GM19463 (cell line): ENCODE data around the gene DSC2.
"Not testable (repeated sequence)": the region's sequence is repeated elsewhere in the genome, so short reads cannot be mapped to it uniquely, and the experiment has no call there.

ENCODE experiments used
- ATAC-seq: cut with Tn5 transposase; IDR thresholded peaks from one replicate; pipeline ENCODE4 v1.9.1; 2021; ENCODE audit warnings: mild to moderate bottlenecking, moderate library complexity; ENCODE audit not compliant: unreplicated experiment

DSC2 gene

GRCh38 chr18:31102025-31102684 lies at the start of gene DSC2:
Gene DSC2 (minus strand): TSS chr18:31102421. CDS start chr18:31101971, 450 bp downstream.
- ATAC-seq: no peak

DNA sequence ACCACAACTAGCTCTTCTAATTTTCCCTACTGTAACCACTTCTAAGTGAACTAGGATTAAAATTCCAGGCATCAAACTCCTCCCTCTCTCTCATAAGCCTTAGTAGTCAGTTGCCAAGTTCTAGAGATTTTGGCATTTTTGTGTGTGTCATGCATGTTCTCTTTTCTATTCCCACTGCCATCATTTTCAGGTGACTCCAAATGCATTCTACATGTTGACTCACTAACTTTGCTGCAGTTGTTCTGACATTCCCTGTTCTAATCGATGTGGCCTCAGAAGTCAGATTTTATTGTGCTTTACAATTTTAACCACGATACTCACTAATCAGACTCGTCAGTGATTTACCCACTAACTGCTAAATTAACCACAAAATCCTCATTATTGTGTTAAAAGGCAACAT lies 47.1 kb upstream of the DSC2 start:
- ATAC-seq: no peak

DNA sequence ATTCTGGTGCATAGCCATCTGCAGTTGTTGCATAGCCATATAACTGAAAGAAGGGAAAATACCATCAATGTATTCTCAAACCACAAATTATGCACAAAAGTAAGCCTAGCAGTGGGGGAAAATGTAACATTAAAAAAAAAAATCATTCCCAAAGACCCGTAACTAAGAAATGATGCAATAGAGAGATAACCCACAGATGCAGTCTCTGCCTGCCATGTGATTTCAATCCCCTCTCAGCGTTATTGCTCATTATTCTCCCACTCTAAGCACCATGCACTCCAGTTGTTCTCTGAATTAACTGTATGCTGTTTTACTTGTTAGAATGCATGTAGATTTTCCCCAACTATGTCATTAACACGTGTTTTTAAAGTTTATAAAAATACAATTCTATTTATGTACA lies 46.4 kb upstream of the DSC2 start:
- ATAC-seq: no peak

DNA sequence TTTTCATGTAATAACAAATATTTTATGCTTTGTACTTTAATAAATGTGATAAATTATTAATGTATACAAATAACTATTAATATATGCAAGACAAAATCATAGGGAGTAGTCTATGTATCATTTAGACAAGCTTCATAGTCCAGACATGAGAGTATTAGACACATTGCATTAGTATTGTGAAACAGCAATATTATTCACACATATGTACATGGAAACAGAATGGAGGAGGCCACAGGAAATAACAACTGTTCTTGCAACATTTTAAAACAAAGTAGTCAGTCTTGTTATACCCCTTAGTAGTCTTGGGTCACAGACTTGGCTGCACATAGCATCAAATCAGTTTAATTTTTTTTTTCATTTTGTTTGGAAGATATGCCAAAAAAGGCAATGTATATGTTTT lies 44.6 kb upstream of the DSC2 start:
- ATAC-seq: no peak

DNA sequence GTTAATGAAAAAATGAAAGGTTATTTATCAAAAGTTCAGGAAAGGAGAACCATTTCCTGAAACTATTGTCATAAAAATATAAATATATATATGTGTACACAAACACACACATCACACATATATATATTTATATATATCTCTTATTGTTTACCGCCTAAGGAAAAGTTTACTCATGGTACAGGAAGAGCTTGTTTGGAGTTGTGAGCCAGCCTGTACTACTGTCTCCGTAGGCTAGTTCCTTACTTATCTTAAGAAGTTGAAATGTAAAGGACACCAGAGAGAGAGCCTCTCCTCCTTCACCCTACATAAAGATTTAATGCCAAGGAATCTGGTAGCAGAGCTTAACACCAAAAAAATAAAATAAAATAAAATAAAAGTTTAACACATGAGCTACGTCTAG lies 40.8 kb upstream of the DSC2 start:
- ATAC-seq: no peak

DNA sequence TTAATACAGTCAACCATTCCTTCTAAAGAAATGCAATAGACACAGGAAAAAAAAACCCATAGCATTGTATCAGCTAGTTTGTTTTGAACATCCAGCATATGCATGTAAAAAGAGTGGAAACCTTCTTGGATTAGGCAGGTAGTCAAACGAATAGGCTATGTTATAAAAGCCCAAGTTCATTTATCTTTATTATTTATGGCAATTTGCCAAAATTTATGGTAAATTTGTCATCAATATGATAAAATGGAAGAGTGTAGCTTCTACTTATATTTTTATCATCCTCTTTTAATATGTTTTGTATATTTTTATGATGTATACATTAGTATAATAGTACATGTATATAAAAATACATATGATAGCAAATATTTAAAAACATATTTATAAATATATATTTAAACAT lies 36.5 kb upstream of the DSC2 start:
- no peak for ATAC-seq

DNA sequence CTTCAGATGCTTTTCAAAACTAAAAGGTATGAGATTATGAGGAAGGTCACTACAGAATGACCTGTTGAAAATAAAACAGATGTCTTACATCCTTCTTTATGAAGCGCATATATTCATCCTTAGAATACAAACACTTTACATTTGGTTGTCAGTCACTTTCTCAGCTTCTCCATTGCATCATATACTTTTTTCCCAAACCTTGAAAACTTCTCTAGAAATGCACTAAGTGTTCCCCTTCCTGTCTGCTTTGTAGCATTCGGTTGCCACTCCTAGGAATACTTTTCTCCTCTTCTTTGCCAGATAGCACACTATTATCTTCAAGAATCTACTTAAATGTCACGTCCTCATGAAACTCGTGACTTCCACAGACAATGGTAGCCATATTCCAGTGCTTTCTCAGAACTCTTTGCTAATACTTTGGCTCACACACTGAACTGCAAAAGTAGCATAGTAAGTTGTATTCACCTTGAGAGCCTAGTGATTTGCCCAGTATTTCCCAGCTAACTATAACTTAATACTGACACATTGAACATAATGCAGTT lies 32.8 kb upstream of the DSC2 start:
- no peak for ATAC-seq

- no peak for ATAC-seq
These were observed 27.3 kb upstream of the DSC2 start for GRCh38 chr18:31129398-31130115.

GRCh38 chr18:31125878-31126277 lies 23.7 kb upstream of the DSC2 start:
- ATAC-seq: no peak

DNA sequence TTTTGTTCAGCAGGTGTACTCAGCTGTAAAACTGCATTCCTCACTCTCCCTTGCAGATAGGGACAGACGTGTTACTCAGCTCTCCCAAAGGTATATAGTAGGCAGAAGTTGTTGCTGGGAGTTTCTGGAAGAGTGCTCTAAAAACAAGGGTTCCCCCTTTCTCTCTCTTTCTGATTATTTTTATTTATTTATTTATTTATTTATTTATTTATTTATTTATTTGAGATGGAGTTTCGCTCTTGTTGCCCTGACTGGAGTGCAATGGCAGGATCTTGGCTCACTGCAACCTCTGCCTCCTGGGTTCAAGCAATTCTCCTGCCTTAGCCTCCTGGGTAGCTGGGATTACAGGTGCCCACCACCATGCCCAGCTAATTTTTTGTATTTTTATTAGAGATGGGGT lies 20.9 kb upstream of the DSC2 start:
- not testable (repeated sequence) for ATAC-seq

DNA sequence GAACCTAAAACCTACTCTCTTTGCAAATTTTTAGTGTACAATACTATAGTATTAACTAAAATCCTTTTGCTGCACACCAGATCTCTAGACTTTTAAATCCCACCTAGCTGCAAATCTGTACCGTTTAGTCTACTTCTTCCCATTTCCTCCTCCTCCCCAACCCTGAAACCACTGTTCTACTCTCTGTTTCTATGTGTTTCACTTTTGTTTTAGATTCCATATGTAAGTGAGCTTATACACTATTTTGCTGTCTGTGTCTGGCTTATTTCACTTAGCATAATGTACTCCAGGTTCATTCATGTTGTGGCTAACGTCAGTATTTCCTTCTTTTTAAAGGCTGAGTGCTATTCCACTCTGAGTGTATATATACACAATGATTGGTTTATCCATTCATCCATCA lies 18.4 kb upstream of the DSC2 start:
- no peak for ATAC-seq

DNA sequence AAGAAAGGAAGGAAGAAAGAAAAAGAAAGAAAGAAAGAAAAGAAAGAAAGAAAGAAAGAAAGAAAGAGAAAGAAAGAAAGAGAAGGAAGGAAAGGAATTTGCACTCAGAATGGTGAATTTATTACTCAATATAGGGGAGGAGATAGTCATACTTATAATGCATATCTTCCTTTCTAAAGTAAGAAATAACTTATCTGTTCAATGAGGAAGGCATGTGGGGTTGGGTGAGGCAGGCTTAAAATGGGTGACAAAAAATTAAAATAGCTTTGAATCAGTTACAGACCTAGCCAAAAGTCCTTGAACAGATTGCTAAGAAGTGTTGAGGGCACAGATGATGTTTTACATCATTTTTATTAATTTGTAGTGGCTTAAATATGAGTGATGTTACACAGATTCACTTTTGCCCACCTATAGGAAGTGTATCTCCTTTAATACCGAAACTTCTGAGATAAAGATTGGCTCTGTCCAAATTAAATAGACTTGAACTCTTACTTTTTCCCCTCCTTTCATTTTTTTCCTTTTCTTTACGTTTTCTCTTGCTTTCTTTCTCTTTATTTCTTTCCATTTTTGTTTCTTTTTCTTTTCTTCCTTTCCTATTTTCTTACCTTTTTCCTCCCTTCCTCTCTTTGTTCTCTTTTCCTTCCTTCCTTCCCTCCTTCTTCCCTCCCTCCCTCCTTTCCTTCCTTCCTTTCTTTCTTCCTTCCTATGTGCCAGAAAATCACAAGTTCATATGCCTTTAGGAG lies 14.8 kb upstream of the DSC2 start:
- no peak for ATAC-seq

DNA sequence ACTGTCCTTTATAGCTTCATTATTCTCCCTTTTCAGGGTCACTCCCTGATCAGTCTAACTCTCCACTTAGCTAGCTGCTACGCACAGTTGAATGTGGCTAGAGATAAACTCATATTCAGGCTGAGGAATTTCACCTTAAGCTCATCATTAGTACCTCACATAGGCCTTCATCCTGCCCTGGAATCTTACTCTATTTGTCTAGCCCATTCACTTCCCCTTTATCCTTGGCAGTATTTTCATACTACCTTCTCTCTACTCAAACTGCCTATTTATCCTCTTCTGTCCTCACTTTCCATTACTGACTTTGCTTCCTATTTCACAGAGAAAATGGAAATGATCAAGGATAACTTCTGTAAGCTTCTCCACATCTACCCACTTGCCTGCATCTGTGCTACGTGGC lies 10.6 kb upstream of the DSC2 start:
- ATAC-seq: no peak

- no peak for ATAC-seq
These were observed 3.5 kb upstream of the DSC2 start for GRCh38 chr18:31105733-31106132.

- no peak for ATAC-seq
These were observed 2.2 kb upstream of the DSC2 start for GRCh38 chr18:31104444-31104843.

GRCh38 chr18:31103423-31103822 lies 1.2 kb upstream of the DSC2 start:
- no peak for ATAC-seq

- no peak for ATAC-seq
These were observed 720 bp upstream of the DSC2 start for GRCh38 chr18:31102941-31103340.

DNA sequence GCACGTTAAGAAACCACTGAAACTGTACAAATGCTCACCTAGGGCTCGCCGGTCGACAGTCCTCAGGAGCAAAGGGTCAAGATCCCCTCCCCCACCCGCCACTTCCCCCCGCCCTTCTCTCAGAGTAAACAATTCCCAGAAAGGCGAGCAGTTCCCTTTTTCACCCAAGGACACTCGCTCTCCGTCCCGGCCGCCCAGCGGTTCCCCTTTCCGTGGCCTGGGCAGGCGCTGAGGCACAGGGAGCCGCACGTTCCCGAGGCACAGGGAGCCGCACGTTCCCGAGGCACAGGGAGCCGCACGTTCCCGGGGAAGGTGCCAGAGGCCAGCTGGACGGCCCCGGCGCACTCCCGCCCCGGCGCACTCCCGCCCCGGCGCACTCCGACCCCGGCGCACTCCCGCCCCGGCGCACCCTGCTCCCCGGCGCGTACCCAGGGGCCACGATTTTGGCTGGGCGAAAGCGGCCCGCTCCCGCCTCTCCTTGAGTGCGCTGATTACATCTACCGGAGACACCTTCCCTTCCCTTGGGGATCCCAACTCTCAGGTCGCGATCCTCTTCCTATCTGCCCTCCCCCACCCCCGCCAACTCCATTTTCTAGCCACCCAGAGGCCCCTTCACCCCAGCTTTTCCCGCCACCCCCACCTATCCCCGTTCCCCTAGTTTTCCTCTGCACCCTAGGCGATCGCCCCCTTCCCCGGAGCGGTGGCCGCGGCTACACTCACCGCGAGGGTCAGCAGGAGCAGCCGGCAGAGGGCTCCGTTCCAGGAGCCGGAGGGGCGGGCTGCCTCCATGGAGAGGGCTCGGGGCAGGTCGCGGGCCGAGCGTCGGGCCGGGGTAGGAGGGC lies 817 bp downstream of the DSC2 start:
- ATAC-seq: peak; percentile 44

DNA sequence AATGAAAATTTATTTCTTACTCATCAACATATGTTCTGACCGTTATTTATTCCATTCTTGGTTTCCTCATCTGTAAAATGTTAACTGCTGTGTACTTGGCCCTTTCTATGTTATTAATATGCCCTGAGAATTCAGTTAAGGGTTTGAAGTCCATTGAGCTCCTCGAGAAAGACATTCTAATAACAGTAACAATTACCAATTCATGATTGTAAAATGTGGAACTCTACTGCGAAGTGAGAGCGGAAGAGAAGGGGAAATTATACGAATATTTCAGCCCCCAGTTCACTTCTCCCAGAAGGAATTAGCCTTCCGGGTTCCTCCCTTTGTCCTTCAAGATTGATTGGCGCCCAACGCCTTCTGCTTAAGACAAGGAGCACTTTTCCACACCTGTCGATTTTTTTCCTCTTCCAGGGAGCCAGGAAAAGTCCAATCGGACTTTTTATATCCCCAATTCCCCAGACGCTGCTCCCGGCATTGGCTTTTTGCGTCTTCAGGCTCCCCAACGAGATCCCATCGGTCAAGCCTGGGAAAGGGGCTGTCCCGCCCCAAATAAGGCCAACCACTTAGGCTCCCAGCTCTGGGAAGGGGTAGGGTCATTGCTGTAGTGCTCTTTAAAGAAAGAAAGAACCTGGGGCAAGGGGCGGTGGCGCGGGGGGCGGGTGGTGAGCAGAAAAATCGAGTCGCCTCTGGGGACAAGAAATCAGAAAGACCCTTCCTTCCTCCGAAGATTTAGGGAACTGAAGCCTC lies 1.6 kb downstream of the DSC2 start:
- ATAC-seq: no peak
